Measurements from ENCODE around the gene PDHX. TPM values are rescaled to one million over a fixed set of nuclear protein-coding genes. Genes with fewer than 3 reads are reported as not detected.

PDHX gene
- total RNA-seq, 1 experiment from 2014 or later, result 63.0 TPM

DNA sequence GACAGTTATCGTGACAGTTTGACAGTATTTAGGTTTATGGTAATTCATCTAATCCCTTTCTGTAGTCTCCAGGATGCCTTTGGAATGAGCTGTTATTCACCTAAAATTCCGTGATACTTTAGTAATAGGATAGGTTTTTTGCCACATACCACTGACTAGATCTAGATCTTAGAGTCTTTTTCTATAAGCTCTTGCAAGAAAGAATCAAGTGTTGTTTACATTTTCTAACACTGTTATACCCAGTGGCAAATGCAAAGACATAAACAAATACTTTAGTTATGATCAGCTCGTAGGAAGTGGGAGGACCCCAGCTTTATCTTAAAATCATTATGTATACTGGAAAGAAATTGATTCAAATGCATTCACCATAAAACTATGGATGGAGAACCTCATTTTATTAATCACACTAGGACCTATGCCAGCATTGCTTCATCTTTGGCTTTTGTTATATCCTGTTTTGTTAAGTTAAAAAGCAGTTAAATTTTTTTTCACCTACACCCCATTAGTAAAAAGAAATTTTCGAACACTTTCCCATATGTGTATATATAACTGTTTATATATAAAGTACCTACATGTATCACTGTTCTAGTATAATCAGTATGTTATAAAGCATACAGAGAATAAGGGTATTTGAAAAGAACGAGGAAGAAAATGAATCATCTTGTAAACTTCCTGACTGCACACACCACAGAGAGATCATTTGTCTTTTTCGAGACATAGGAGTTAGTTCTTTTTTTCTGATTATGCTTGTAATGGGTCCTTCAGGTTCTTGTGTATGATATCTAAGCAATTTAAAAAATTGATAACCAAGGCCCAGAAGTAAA, 60.9 kb downstream of the PDHX start:
- in situ Hi-C loops (cut with HindIII; ENCODE audit: low pct_unique_long_range_greater_than_20kb, low sequenced_read_pairs), result loop anchor here (5.0 kb wide), 1 partner anchor 50 kb away; no protein-coding TSS in a partner anchor
- peak; percentile 88 for ATAC-seq
- Histone ChIP-seq H3K36me3 (ENCODE audit: control insufficient read depth, insufficient read depth, low read length) (peaks cover 5% of the 10 kb centered on the region), H3K27ac (ENCODE audit: low read length) (peak overlapping the region; percentile 100), H3K9me3 (ENCODE audit: control insufficient read depth, insufficient read depth, low read depth, low read length) (peaks cover 9% of the 10 kb centered on the region; the same call in 1 of the 2 replicates), H3K27me3 (ENCODE audit: control insufficient read depth, insufficient read depth, low read length) (no peaks in the 10 kb centered on the region), H3K4me3 (ENCODE audit: low read depth in 2 of 2, low read length in 2 of 2) (peak overlapping the region in 1 of 2 experiments; percentile 2; a peak in 1 of 4 replicates), H3K4me1 (ENCODE audit: control insufficient read depth, insufficient read depth, low read length) (peaks cover 46% of the 10 kb centered on the region)
- intact Hi-C loops (cut with micrococcal nuclease; ENCODE audit: unreplicated experiment), result no loop called here
- no TSS peak for BruUV-seq (replicated peaks)
- peak; percentile 92 for DNase-seq (ENCODE audit: low read depth, low spot score)
- ChIA-PET CTCF (interaction anchor here (0.8 kb wide), 1 partner anchor 32 kb away, joined by 3 read pairs; no protein-coding TSS in a partner anchor), POLR2A (interaction anchor here (0.6 to 1.4 kb wide), 4 partner anchors 32 to 165 kb away, joined by 3 to 9 read pairs (median 4); partner anchors contain the start of genes APIP, CD44 and PDHX)
- TF ChIP-seq SIN3A (IDR thresholded peaks at IDR 0.05; ENCODE audit: borderline replicate concordance, insufficient read depth, low read depth, low read length) (0 out of 2 replicates have a peak, but pooled peaks have one; percentile 52), CTCF (IDR thresholded peaks at IDR 0.05) (no peak), POLR2AphosphoS5 (IDR thresholded peaks at IDR 0.05; ENCODE audit: low read depth, low read length) (peak; percentile 71), TCF7L2 (IDR thresholded peaks at IDR 0.05; ENCODE audit: low read depth, low read length) (peak; percentile 79)
- TF ChIP-seq, protein P1, sequence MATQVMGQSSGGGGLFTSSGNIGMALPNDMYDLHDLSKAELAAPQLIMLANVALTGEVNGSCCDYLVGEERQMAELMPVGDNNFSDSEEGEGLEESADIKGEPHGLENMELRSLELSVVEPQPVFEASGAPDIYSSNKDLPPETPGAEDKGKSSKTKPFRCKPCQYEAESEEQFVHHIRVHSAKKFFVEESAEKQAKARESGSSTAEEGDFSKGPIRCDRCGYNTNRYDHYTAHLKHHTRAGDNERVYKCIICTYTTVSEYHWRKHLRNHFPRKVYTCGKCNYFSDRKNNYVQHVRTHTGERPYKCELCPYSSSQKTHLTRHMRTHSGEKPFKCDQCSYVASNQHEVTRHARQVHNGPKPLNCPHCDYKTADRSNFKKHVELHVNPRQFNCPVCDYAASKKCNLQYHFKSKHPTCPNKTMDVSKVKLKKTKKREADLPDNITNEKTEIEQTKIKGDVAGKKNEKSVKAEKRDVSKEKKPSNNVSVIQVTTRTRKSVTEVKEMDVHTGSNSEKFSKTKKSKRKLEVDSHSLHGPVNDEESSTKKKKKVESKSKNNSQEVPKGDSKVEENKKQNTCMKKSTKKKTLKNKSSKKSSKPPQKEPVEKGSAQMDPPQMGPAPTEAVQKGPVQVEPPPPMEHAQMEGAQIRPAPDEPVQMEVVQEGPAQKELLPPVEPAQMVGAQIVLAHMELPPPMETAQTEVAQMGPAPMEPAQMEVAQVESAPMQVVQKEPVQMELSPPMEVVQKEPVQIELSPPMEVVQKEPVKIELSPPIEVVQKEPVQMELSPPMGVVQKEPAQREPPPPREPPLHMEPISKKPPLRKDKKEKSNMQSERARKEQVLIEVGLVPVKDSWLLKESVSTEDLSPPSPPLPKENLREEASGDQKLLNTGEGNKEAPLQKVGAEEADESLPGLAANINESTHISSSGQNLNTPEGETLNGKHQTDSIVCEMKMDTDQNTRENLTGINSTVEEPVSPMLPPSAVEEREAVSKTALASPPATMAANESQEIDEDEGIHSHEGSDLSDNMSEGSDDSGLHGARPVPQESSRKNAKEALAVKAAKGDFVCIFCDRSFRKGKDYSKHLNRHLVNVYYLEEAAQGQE (IDR thresholded peaks at IDR 0.05; ENCODE audit: insufficient read depth in 1 of 2, low read depth in 2 of 2, low read length in 1 of 2), result no peak

DNA sequence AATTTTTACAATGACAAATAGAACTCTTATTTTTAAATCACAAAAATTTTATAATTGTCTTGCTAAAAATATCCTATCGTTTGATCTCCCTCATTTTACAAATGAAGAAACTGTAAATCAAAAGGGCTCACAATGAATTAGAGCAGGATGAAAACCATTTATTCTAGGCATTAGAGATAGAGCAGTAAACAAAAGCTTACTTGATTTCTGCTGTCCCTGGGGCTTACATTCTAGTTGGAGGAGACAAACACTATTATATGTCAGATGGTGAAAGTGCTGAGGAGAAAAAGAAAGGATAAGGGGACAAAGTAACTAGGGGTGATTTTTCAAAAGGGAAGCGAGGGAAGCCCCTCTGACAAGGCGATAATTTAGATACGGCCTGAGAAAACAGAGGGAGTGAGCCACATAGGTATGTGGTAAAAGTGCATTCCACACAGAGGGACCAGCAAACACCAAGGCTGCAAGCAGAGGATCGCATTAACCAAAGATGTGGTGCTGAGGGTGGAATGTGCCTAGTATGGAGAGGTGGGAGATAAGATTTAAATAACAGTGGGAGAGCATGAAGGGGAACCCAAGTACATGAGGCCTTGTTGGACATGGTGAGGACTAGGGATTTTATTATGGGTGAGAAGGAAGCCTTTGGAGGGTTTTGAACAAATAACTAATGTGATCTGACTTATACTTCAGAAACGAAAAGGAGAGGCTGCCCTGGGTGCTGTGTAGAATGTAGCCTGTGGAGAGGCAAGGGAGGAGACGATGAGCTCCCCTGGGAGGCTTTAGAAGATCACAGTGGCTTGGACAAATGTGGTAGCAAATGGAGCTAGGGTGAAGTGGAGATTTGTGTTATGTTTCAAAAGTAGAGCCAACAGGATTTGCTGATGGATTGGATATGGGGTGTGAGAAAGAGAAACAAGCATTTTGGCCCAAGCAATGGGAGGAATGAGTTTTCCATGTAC, 62.1 kb downstream of the PDHX start:
- no TSS peak for BruUV-seq (replicated peaks)
- peaks cover 9% of the 10 kb centered on the region; the same call in 1 of the 2 replicates for H3K9me3 ChIP-seq (ENCODE audit: control insufficient read depth, insufficient read depth, low read depth, low read length)
- POLR2A ChIA-PET, result interaction anchor here (1.4 kb wide), 1 partner anchor 164 kb away, joined by 9 read pairs; no protein-coding TSS in a partner anchor
- TF ChIP-seq TCF7L2 (IDR thresholded peaks at IDR 0.05; ENCODE audit: low read depth, low read length) (no peak), CTCF (IDR thresholded peaks at IDR 0.05) (no peak), POLR2AphosphoS5 (IDR thresholded peaks at IDR 0.05; ENCODE audit: low read depth, low read length) (no peak), SIN3A (IDR thresholded peaks at IDR 0.05; ENCODE audit: borderline replicate concordance, insufficient read depth, low read depth, low read length) (no peak)
- TF ChIP-seq, protein P1 (IDR thresholded peaks at IDR 0.05; ENCODE audit: insufficient read depth in 1 of 2, low read depth in 2 of 2, low read length in 1 of 2), result no peak
- H3K27me3 ChIP-seq (ENCODE audit: control insufficient read depth, insufficient read depth, low read length), result no peaks in the 10 kb centered on the region
- peak; percentile 52; the same call in 1 of the 2 replicates for ATAC-seq
- in situ Hi-C loops (cut with HindIII; ENCODE audit: low pct_unique_long_range_greater_than_20kb, low sequenced_read_pairs) (loop anchor here (5.0 kb wide), 1 partner anchor 51 kb away; no protein-coding TSS in a partner anchor), intact Hi-C loops (cut with micrococcal nuclease; ENCODE audit: unreplicated experiment) (no loop called here)
- H3K4me1 ChIP-seq (ENCODE audit: control insufficient read depth, insufficient read depth, low read length), result peaks cover 46% of the 10 kb centered on the region
- DNase-seq (ENCODE audit: low read depth, low spot score), result no peak
- H3K36me3 ChIP-seq (ENCODE audit: control insufficient read depth, insufficient read depth, low read length), result peaks cover 5% of the 10 kb centered on the region
- no peak overlapping the region for H3K4me3 ChIP-seq (ENCODE audit: low read depth in 2 of 2, low read length in 2 of 2)
- peak overlapping the region; percentile 100 for H3K27ac ChIP-seq (ENCODE audit: low read length)
- CTCF ChIA-PET, result no interaction called here

Measured in Panc1 (cell line).